ENCODE data around the gene ERBB4.
"Not testable (repeated sequence)": the region's sequence is repeated elsewhere in the genome, so short reads cannot be mapped to it uniquely, and the experiment has no call there.

ERBB4 gene

GRCh38 chr2:212064318-212064717 is 474.3 kb downstream of the ERBB4 start:
- no peak overlapping the region for H3K4me3 ChIP-seq (ENCODE audit: low read length)
- no peak for DNase-seq (ENCODE audit: low read depth, low spot score)

GRCh38 chr2:212052412-212053159 is 486.0 kb downstream of the ERBB4 start:
- DNase-seq (ENCODE audit: low read depth, low spot score): peak; percentile 1
- no peak overlapping the region for H3K4me3 ChIP-seq (ENCODE audit: low read length)

GRCh38 chr2:212050871-212051270 is 487.7 kb downstream of the ERBB4 start:
- no peak overlapping the region for H3K4me3 ChIP-seq (ENCODE audit: low read length)
- no peak for DNase-seq (ENCODE audit: low read depth, low spot score)

- DNase-seq (ENCODE audit: low read depth, low spot score): no peak
- no peak overlapping the region for H3K4me3 ChIP-seq (ENCODE audit: low read length)
Observed at GRCh38 chr2:212042562-212042961, 496.0 kb downstream of the ERBB4 start.

GRCh38 chr2:212037062-212037461 is 501.5 kb downstream of the ERBB4 start:
- no peak for DNase-seq (ENCODE audit: low read depth, low spot score)
- H3K4me3 ChIP-seq (ENCODE audit: low read length): no peak overlapping the region

- no peak for DNase-seq (ENCODE audit: low read depth, low spot score)
- H3K4me3 ChIP-seq (ENCODE audit: low read length): no peak overlapping the region
Observed at GRCh38 chr2:212034841-212035585, 503.6 kb downstream of the ERBB4 start.

GRCh38 chr2:212033888-212034287 is 504.7 kb downstream of the ERBB4 start:
- no peak overlapping the region for H3K4me3 ChIP-seq (ENCODE audit: low read length)
- no peak for DNase-seq (ENCODE audit: low read depth, low spot score)

- no peak for DNase-seq (ENCODE audit: low read depth, low spot score)
- no peak overlapping the region for H3K4me3 ChIP-seq (ENCODE audit: low read length)
Observed at GRCh38 chr2:212032536-212033219, 505.9 kb downstream of the ERBB4 start.

GRCh38 chr2:212032032-212032431 is 506.6 kb downstream of the ERBB4 start:
- H3K4me3 ChIP-seq (ENCODE audit: low read length): no peak overlapping the region
- DNase-seq (ENCODE audit: low read depth, low spot score): no peak

GRCh38 chr2:212030709-212031108 is 507.9 kb downstream of the ERBB4 start:
- no peak overlapping the region for H3K4me3 ChIP-seq (ENCODE audit: low read length)
- DNase-seq (ENCODE audit: low read depth, low spot score): no peak

- no peak for DNase-seq (ENCODE audit: low read depth, low spot score)
- no peak overlapping the region for H3K4me3 ChIP-seq (ENCODE audit: low read length)
Observed at GRCh38 chr2:212028798-212029394, 509.7 kb downstream of the ERBB4 start.

- DNase-seq (ENCODE audit: low read depth, low spot score): no peak
- H3K4me3 ChIP-seq (ENCODE audit: low read length): no peak overlapping the region
Observed at GRCh38 chr2:212027681-212028628, 510.6 kb downstream of the ERBB4 start.

- DNase-seq (ENCODE audit: low read depth, low spot score): no peak
Observed at GRCh38 chr2:212024040-212024439, 514.6 kb downstream of the ERBB4 start.

GRCh38 chr2:212022966-212023365 is 515.6 kb downstream of the ERBB4 start:
- no peak for DNase-seq (ENCODE audit: low read depth, low spot score)

More at GRCh38 chr2:212024040-212024439, 514.6 kb downstream of the ERBB4 start:
- no peak overlapping the region for H3K4me3 ChIP-seq (ENCODE audit: low read length)

GRCh38 chr2:212021947-212022346 is 516.7 kb downstream of the ERBB4 start:
- no peak overlapping the region for H3K4me3 ChIP-seq (ENCODE audit: low read length)
- no peak for DNase-seq (ENCODE audit: low read depth, low spot score)

More at GRCh38 chr2:212022966-212023365, 515.6 kb downstream of the ERBB4 start:
- no peak overlapping the region for H3K4me3 ChIP-seq (ENCODE audit: low read length)

- no peak overlapping the region for H3K4me3 ChIP-seq (ENCODE audit: low read length)
- no peak for DNase-seq (ENCODE audit: low read depth, low spot score)
Observed at GRCh38 chr2:212015588-212015987, 523.0 kb downstream of the ERBB4 start.

GRCh38 chr2:212013626-212014025 is 525.0 kb downstream of the ERBB4 start:
- H3K4me3 ChIP-seq (ENCODE audit: low read length): no peak overlapping the region
- DNase-seq (ENCODE audit: low read depth, low spot score): no peak

- DNase-seq (ENCODE audit: low read depth, low spot score); H3K4me3 ChIP-seq (ENCODE audit: low read length): not testable (repeated sequence)
Observed at GRCh38 chr2:212010305-212010704, 528.3 kb downstream of the ERBB4 start.

Data from Jurkat, Clone E6-1 (cell line).